ENCODE results near the gene CASP9.
"Not testable (repeated sequence)": the region's sequence is repeated elsewhere in the genome, so short reads cannot be mapped to it uniquely, and the experiment has no call there.

DNA sequence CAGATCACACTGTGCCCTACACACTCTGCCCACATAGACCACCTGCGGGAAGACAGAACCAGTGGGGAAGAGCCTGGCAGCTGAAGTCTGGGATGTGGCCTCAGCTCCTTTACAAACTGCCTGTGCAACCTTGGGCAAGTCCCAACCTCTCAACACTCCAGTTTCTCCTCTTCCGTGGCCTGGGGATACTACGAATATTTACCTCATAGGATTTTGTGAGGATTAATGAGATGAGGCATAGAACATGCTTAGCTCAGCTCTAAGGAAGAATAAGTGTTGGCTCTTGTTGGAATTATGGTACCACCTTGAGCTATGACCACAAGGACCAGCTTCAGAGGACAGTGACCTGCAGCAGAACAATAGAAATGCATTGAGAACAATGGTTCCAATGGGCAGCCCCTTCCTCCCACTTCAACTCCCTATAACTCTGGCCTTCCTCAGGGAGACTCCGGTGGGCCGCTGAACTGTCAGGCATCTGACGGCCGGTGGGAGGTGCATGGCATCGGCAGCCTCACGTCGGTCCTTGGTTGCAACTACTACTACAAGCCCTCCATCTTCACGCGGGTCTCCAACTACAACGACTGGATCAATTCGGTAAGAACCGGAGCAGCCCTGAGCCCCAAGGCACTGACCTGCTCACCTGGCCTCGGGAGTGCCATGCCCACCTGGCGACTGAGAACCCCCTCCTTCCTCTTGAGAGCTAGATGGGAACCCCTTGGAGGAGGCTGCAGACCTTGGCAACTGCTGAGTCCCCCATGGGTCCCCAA lies 37.0 kb downstream of the CASP9 start:
- TF ChIP-seq CTCF (IDR thresholded peaks at IDR 0.05; ENCODE audit: insufficient read depth, low read depth, low read length); EZH2 (IDR thresholded peaks at IDR 0.05; ENCODE audit: insufficient read depth, low read length): not testable (repeated sequence)
